Measurements from ENCODE around the gene ZNHIT6. TPM values are rescaled to one million over a fixed set of nuclear protein-coding genes. Genes with fewer than 3 reads are reported as not detected.

Gene ZNHIT6
- polyA plus RNA-seq, 1 donor (not counting 4 experiments of a cell fraction or from before 2014, with no cell fraction given) = 20.9 TPM

- Histone ChIP-seq H3K9me3 (ENCODE audit: control insufficient read depth, low read depth, low read length) (no peaks in the 10 kb centered on the region), H3K9ac (ENCODE audit: control insufficient read depth, extremely low read depth, insufficient read depth, low read length) (no peak overlapping the region), H3K79me2 (ENCODE audit: control insufficient read depth, insufficient read depth, low read length) (no peaks in the 10 kb centered on the region), H2AFZ (ENCODE audit: control insufficient read depth, low read length) (no peak overlapping the region), H3K27ac (ENCODE audit: control insufficient read depth, insufficient read depth, low read length) (no peak overlapping the region), H3K36me3 (ENCODE audit: control insufficient read depth in 2 of 2, extremely low read depth in 1 of 2, insufficient read depth in 2 of 2, low read length in 2 of 2) (peaks cover 3 to 7% of the 10 kb centered on the region in 2 experiments), H3K4me3 (ENCODE audit: control insufficient read depth in 2 of 3, extremely low read depth in 1 of 3, insufficient read depth in 2 of 3, low read depth in 1 of 3, low read length in 3 of 3) (no peak overlapping the region), H3K9me1 (ENCODE audit: control insufficient read depth, extremely low read depth, insufficient read depth, low read length) (no peaks in the 10 kb centered on the region), H3K4me2 (ENCODE audit: control insufficient read depth, extremely low read depth, insufficient read depth, low read depth, low read length) (no peak overlapping the region), H3K4me1 (ENCODE audit: control insufficient read depth, extremely low read depth, insufficient read depth, low read length) (no peaks in the 10 kb centered on the region), H3K27me3 (ENCODE audit: control insufficient read depth, extremely low read depth, insufficient read depth, low read length) (no peaks in the 10 kb centered on the region), H4K20me1 (ENCODE audit: control insufficient read depth, extremely low read depth, insufficient read depth, low read length) (no peaks in the 10 kb centered on the region)
- FAIRE-seq = no peak
- TF ChIP-seq EZH2 (IDR thresholded peaks at IDR 0.05; ENCODE audit: low read length) = no peak
- TF ChIP-seq, protein P1, sequence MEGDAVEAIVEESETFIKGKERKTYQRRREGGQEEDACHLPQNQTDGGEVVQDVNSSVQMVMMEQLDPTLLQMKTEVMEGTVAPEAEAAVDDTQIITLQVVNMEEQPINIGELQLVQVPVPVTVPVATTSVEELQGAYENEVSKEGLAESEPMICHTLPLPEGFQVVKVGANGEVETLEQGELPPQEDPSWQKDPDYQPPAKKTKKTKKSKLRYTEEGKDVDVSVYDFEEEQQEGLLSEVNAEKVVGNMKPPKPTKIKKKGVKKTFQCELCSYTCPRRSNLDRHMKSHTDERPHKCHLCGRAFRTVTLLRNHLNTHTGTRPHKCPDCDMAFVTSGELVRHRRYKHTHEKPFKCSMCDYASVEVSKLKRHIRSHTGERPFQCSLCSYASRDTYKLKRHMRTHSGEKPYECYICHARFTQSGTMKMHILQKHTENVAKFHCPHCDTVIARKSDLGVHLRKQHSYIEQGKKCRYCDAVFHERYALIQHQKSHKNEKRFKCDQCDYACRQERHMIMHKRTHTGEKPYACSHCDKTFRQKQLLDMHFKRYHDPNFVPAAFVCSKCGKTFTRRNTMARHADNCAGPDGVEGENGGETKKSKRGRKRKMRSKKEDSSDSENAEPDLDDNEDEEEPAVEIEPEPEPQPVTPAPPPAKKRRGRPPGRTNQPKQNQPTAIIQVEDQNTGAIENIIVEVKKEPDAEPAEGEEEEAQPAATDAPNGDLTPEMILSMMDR (optimal IDR thresholded peaks at IDR 0.05 in 1 of 3, IDR thresholded peaks at IDR 0.05 in 1 of 3, conservative IDR thresholded peaks at IDR 0.05 in 1 of 3; ENCODE audit: extremely low read depth in 1 of 3, insufficient read depth in 2 of 3, low read length in 3 of 3) = no peak
- DNase-seq (ENCODE audit: low read depth, low spot score) = no peak
- dilution Hi-C loops (cut with MboI; ENCODE audit: extremely low pct_ligation_motif_present, low sequenced_read_pairs) = no loop called here
Observed at GRCh38 chr1:85663382-85663781, 44.9 kb downstream of the ZNHIT6 start.

GRCh38 chr1:85661767-85662166 lies 46.5 kb downstream of the ZNHIT6 start:
- Histone ChIP-seq H3K9me3 (ENCODE audit: control insufficient read depth, low read depth, low read length) (no peaks in the 10 kb centered on the region), H4K20me1 (ENCODE audit: control insufficient read depth, extremely low read depth, insufficient read depth, low read length) (no peaks in the 10 kb centered on the region), H3K27ac (ENCODE audit: control insufficient read depth, insufficient read depth, low read length) (no peak overlapping the region), H3K27me3 (ENCODE audit: control insufficient read depth, extremely low read depth, insufficient read depth, low read length) (no peaks in the 10 kb centered on the region), H3K36me3 (ENCODE audit: control insufficient read depth in 2 of 2, extremely low read depth in 1 of 2, insufficient read depth in 2 of 2, low read length in 2 of 2) (peaks cover 0 to 2% of the 10 kb centered on the region in 2 experiments), H3K79me2 (ENCODE audit: control insufficient read depth, insufficient read depth, low read length) (no peaks in the 10 kb centered on the region), H2AFZ (ENCODE audit: control insufficient read depth, low read length) (no peak overlapping the region), H3K4me2 (ENCODE audit: control insufficient read depth, extremely low read depth, insufficient read depth, low read depth, low read length) (no peak overlapping the region), H3K4me3 (ENCODE audit: control insufficient read depth in 2 of 3, extremely low read depth in 1 of 3, insufficient read depth in 2 of 3, low read depth in 1 of 3, low read length in 3 of 3) (no peak overlapping the region), H3K9me1 (ENCODE audit: control insufficient read depth, extremely low read depth, insufficient read depth, low read length) (no peaks in the 10 kb centered on the region), H3K9ac (ENCODE audit: control insufficient read depth, extremely low read depth, insufficient read depth, low read length) (no peak overlapping the region), H3K4me1 (ENCODE audit: control insufficient read depth, extremely low read depth, insufficient read depth, low read length) (no peaks in the 10 kb centered on the region)
- dilution Hi-C loops (cut with MboI; ENCODE audit: extremely low pct_ligation_motif_present, low sequenced_read_pairs) = no loop called here
- FAIRE-seq (no peak), DNase-seq (ENCODE audit: low read depth, low spot score) (no peak)
- no peak for TF ChIP-seq EZH2 (IDR thresholded peaks at IDR 0.05; ENCODE audit: low read length)
- TF ChIP-seq, protein P1 (optimal IDR thresholded peaks at IDR 0.05 in 1 of 3, IDR thresholded peaks at IDR 0.05 in 1 of 3, conservative IDR thresholded peaks at IDR 0.05 in 1 of 3; ENCODE audit: extremely low read depth in 1 of 3, insufficient read depth in 2 of 3, low read length in 3 of 3) = no peak
